Smooth muscle cell of the brain vasculature (primary cell): ENCODE data around the gene MYO15B.

Source experiments
- DNase-seq: peaks from one replicate; pipeline ENCODE4 v3.0.0-alpha.2; 2012; ENCODE audit warnings: low read depth, low spot score

The MYO15B gene

GRCh38 chr17:75665981-75666380 is 78.4 kb downstream of the MYO15B start:
- no peak for DNase-seq

DNA sequence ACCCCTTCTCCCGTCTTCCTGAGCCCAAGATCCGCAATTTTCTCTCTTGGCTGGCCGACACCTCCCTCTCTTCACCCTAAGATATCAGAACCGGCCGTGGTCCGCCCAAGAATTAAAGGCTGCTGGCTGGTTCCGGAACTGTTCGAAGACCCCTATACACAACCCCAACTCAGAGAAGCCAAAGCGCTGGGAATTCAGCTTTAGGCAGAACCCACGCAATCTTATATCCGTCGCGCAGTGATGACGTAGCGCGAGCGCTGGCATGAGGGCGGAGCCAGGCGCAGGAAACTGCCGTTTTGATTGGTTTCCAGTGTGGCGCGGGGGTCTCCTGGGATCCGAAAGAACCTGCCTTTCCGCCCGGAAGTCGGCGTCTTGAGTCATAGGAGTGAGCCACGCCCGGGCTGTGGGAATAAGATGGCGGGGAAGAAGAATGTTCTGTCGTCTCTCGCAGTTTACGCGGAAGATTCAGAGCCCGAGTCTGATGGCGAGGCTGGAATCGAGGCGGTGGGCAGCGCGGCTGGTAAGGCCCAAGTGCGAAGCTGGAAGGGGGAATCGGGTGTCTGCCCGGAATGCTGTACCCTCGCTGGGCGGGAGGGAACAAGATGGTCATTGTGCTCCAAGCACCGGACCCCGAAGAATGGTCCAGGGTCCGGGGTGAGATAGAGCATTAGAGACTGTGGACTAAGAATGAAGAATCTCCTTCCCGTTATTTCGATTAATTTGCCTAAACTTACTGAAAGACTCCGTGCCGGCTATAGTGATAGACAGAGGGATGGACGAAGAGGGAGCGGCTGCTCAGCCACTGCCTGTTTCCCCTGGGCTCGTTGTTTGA is 79.6 kb downstream of the MYO15B start, which contains the start of the genes RECQL5 and SAP30BP:
Gene RECQL5, minus strand, starts transcription at position 196 of the 832 bp plus-strand sequence. CDS start 597 bp downstream, outside the sequence.
Gene SAP30BP, plus strand, starts transcription at position 380 of the 832 bp plus-strand sequence. Its CDS starts 35 bp downstream, at position 415.
- DNase-seq = peak; percentile 97

DNA sequence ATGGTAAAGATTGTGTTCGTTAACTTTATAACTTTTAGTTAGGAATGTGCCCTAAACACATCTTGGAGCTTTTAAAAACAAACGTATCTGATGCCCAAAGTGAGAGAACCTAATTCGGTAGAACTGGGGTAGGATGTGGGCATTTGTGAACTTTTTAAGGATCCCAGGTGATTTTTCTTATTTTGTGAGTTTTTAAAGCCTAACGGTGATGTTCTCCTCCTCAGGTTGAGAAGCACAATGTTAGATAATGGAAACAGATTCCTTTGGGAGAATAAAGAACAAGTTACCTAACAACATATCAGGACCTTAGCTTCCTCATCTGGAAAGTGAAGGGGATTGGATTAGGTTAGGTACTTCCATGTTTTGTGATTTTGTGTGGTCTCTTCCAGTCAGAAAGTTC is 80.2 kb downstream of the MYO15B start:
- no peak for DNase-seq

DNA sequence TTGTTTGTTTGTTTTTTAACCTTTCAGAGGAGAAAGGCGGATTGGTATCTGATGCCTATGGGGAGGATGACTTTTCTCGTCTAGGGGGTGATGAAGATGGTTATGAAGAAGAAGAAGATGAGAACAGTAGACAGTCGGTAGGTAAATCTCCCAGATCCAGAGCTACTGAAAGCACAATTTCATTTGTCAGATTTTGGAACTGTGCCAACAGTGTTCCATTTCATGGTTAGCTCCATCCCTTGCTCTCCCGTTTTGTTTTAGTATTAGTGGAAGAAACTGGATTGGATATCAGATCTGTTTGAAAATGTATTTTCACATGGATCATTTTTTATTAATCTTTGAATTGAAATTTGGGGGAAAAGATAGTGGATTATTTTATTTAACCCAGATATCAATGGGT is 80.9 kb downstream of the MYO15B start:
- DNase-seq = no peak

DNA sequence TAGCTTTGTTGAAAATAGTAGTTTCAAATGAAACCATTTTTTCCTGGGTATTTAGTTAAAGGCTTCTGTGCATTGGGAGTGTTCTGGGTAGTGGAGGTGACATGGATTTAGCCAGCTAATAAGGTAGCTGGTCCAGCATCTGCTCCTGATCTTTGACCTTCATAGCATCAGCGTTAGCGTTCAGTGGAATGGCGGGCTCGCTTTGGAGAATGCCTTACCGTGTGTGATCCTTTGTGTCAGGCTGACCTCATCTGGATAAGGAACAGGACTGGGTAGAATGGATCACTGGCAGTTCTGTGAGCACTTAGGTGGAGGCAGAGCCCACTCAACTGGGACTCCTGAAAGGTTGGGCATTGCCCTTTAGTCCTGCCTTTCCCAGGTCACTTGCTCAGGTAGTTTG is 83.3 kb downstream of the MYO15B start:
- DNase-seq = no peak

- no peak for DNase-seq
Measured at GRCh38 chr17:75672011-75672410, 84.4 kb downstream of the MYO15B start.

GRCh38 chr17:75673487-75673886 is 85.9 kb downstream of the MYO15B start:
- DNase-seq = no peak
